ENCODE data around the gene KRTAP5-1.

Gene KRTAP5-1

DNA sequence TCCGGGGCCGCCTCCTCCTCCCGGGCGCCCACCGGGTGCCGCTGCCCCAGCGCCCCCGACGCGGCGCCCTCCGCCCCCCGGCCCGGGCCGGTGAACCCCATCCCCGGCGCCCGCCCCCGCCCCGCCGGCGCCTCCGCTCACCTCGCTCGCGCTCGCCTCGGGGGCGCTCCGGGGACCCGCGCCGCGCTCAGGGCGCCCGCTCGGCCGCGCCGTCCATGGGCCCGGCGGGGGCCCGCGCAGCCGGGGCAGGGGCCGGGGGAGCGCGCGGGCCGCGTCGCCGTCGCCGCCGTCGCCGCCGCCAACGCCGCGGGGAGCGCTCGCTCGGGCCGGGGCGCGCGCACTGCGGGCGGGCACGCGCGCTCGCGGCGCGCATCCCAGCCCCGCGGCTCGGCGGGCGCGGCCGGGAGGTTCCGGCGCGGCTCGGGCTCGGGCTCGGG lies 13.3 kb downstream of the KRTAP5-1 start:
- no peak for DNase-seq

- DNase-seq, result no peak
These were observed 14.0 kb downstream of the KRTAP5-1 start for GRCh38 chr11:1570896-1571759.

GRCh38 chr11:1570531-1570895 lies 14.6 kb downstream of the KRTAP5-1 start:
- DNase-seq, result no peak

GRCh38 chr11:1570001-1570453 lies 15.1 kb downstream of the KRTAP5-1 start:
- DNase-seq, result no peak

DNA sequence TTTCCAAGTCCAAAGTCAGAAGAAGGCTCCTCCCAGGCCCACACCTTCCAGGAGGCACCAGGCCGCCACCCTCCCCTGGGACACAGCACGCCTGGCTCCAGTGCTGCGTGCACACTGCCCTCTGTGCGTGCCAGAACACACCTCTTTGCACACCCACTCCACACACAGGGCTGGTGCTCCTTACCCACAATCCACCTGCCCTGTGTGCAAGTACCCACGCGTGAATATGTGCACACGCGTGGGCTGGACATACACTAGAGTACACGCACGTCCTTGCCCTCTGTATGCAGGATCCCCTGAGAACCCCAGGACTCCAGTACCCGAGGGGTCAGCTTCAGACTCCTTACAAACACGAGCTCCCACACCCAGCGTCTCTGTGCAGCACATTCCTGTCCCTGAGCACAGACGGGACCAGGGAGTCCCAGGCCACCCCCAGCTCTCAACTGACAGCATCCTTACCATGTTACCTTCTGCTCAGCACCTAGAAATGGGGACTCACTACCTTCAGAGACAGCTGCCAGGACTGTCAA lies 15.8 kb downstream of the KRTAP5-1 start:
- no peak for DNase-seq

- no peak for DNase-seq
These were observed 16.6 kb downstream of the KRTAP5-1 start for GRCh38 chr11:1568441-1568911.

- no peak for DNase-seq
These were observed 17.4 kb downstream of the KRTAP5-1 start for GRCh38 chr11:1567721-1568100.

- no peak for DNase-seq
These were observed 17.9 kb downstream of the KRTAP5-1 start for GRCh38 chr11:1567052-1567720.

DNA sequence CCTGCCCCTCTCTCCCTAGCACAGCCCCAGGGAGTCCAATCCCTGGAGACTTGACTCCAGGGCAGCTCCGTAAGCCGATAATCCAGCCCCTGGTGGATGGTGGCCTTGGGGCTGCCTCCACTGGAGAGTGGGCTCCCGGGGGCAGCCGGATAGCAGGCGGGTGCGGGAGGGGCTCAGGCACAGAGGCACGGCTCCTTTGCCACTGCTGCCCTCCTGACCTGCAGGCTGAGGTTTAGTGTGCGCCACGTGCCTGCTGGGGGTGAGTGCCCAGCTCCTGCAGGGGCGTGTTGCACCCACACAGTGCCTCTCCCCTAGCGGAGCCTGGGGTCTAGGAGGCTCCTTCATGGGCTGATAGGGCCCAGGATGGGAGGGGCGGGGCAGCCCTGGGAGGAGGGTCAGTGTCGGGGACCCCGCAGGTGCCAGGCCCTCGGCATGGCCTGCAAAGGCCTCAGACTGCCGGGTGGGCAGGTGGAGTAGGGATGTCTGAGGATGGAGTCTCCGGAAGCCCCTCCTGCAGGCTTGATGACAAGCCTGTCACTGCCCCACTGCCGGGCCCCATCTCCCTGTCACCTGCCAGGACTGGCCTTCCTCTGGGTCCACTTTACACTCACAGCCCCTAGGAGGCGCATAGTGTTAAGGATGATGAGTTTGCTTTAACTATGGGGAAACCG lies 18.6 kb downstream of the KRTAP5-1 start:
- DNase-seq, result no peak

- no peak for DNase-seq
These were observed 19.2 kb downstream of the KRTAP5-1 start for GRCh38 chr11:1565904-1566247.

DNA sequence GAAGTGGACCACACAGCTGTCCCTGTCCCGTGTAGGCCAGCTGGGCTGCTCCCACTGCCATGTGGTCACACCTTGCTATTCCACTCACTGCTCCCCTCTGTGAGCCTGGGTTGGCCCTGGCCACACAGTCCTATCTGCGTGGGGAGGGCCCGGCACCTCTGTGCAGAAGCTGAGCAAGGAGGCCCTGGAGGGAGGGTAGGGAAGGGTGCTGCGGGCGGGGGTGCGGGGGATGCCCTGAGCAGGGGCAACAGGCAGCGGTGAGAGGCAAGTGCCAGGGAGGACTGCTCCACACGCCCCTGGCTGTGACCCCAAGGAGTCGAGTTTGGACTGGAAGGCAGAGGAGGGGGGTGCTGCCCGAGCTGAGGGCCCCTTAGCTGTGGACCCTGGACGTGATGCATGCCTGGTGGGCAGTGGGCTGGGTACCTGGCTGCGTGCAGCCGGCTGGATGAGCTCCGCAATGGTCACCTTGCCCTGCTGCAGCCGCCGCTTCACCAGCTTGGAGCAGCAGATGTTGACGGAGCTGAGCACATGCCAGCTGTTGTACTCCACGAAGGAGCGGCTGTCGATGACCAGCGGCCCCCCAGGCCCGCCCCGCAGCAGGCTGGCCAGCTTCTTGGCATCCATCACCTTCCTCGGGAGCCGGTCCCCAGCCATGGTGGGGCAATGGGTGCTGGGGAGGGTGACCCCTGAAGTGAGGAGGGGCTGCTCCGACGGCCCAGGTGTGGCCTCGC lies 19.7 kb downstream of the KRTAP5-1 start:
- no peak for DNase-seq

DNA sequence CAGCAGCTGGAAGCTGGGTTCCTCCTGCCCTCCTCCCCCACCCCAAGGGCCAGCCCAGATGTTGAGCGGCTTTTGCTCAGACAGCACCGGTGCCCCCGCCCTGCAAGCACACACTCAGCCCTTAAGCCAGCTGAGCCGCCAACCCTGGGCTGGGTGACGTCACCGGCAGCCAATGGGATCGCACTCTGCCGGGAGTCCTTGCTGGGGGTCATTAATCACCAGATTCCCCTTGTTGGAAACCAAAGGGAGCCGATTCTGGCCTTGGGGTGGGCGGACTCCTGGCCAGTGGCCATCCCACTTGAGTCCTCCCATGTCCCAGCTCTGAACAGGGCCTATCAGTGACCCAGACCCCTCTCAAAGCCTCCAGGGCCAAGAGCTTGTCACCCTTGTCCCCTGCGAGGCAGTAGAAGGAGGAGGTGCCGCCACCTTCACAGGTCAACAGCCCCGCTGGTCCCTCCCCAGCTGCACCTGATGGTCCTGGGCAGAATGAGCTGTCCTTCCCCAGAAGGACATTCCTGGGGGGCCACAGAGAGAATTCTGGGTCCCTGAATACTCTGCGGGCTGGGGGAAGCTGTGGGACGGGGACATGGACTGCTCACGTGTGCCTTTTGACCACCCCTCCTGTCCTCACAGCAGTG lies 20.4 kb downstream of the KRTAP5-1 start:
- peak; percentile 89 for DNase-seq

DNA sequence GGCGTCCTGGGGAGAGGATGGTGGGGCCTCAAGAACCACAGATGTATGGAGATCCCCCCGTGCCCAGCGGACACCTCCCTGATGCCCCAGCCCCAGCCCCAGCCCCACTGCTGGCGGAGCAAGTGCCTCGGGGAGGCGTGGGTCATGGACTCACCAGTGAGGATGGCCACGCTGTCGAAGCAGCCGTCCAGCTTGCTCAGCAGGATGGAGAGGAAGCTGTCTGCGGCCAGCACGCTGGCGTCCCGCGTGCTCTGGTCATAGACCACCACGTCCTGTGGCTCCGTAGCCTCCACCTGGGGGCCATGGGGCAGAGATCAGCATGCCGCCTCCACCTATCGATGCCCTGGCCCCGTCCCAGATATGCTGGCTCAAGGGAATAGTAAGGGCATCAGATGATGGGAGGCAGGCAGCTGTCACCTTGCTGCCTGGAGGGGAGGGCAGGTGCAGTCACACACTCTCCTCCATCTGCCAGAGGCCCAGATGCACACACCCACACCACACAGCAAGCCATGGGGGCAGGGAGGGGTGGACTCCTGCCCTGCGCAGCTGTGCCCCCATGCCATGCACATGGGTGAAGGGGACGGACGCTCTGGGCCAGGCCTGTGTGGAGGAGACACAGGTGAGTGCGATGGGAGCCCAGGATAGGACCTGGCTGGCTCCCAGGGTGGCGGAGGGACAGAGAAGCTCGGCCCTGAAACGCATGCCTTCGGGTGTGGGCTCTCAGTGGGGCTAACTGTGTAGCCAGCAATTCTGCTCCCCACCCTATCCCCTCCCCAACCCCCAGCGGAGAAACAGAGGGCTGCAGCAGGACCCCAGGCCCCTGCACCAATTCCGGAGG lies 21.2 kb downstream of the KRTAP5-1 start:
- no peak for DNase-seq

DNA sequence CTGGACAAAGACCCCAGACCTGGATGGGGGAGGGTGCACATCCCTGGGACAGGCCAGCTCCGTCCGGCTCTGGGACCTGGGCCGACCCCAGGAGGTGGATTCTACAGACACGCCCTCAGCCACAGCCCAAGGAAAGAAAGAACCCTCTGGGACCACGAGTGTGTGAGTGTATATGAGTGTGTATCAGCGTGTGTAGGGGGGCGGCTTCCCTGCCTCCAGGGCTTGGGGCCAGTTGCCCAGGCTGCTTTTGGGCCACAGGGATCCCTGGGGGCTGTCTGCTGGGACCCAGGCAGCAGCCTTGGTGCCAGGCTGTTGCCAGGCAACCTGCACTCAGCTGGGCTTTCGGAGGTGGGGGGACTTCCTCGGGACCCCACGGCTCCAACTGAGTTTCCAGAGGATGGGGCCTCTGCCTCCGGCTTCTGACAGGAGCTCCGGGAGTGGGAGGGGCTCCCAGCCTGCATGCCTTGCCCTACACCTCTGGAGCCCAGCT lies 21.9 kb downstream of the KRTAP5-1 start:
- DNase-seq, result no peak

- no peak for DNase-seq
These were observed 22.5 kb downstream of the KRTAP5-1 start for GRCh38 chr11:1562469-1563148.

DNA sequence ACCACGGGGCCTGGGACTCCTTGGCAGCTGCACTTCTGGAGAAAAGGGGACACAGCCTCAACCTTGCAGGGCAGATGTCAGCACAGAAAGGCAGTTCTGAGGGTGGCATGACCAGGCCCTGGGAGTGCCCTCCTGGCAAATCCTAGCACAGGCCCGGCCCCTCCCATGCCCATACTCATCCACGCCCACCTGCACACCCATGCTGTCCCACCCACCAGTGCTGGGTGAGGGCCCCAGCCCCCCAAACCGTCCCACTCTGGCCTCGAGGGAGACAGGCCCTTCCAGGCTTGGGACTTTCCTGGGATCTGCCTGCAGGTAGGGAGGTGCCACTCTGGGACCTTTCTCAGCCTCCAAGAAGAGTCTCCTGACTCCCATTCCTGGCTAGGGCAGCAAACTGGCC lies 23.1 kb downstream of the KRTAP5-1 start:
- no peak for DNase-seq

- DNase-seq, result no peak
These were observed 23.8 kb downstream of the KRTAP5-1 start for GRCh38 chr11:1561266-1561665.

- DNase-seq, result no peak
These were observed 24.3 kb downstream of the KRTAP5-1 start for GRCh38 chr11:1560649-1561251.

GRCh38 chr11:1560002-1560648 lies 25.0 kb downstream of the KRTAP5-1 start:
- DNase-seq, result no peak
